WTC11 (cell line): ENCODE data around the gene MAN1B1. TPM values are rescaled to one million over a fixed set of nuclear protein-coding genes. Genes with fewer than 3 reads are reported as not detected.
"Not testable (repeated sequence)": the region's sequence is repeated elsewhere in the genome, so short reads cannot be mapped to it uniquely, and the experiment has no call there.

Experiments used
- ATAC-seq: fragments of 200-7000 bp; cut with Tn5 transposase; 2 replicates; pipeline ENCODE4 v1.10.0; 2021; ENCODE audit warnings: mild to moderate bottlenecking, moderate library complexity
- CTCF ChIA-PET: fragments of 300-600 bp; sonication (Branson Sonifier 250); formaldehyde crosslinking; loops from one replicate; lab custom pipeline; 2021; ENCODE audit warnings: antibody characterized with exemption; lab: Charles Lee
- POLR2A ChIA-PET: fragments of 350-600 bp; sonication (Branson Sonifier 250); formaldehyde crosslinking; loops from one replicate; lab custom pipeline; 2021; ENCODE audit warnings: antibody characterized with exemption; lab: Charles Lee
- DNase-seq: peaks from one replicate; pipeline ENCODE4 v3.0.0; 2021; ENCODE audit warnings: low spot score
- H3K27ac Mint-ChIP-seq: 2 replicates; pipeline ENCODE4 v1.8.0; 2021; ENCODE audit warnings: mixed read lengths
- H3K27me3 Mint-ChIP-seq: 2 replicates; pipeline ENCODE4 v1.8.0; 2021; ENCODE audit warnings: low read depth, mild to moderate bottlenecking, moderate library complexity, mixed read lengths
- H3K36me3 Mint-ChIP-seq: 2 replicates; pipeline ENCODE4 v1.8.0; 2021; ENCODE audit warnings: mixed read lengths
- H3K4me1 Mint-ChIP-seq: 2 replicates; pipeline ENCODE4 v1.8.0; 2022; ENCODE audit warnings: mixed read lengths
- H3K4me3 Mint-ChIP-seq: 2 replicates; pipeline ENCODE4 v1.8.0; 2021; ENCODE audit warnings: mild to moderate bottlenecking, moderate library complexity, mixed read lengths
- H3K9me3 Mint-ChIP-seq: 2 replicates; pipeline ENCODE4 v1.8.0; 2021; ENCODE audit warnings: mixed read lengths
- AFF4 ChIP-seq: sonication (generic); formaldehyde crosslinking; IDR thresholded peaks from 2 replicates; pipeline ENCODE4 v1.8.1; 2023; ENCODE audit warnings: mild to moderate bottlenecking, missing genetic modification reagents, borderline replicate concordance
- ATF2 ChIP-seq: sonication (generic); formaldehyde crosslinking; IDR thresholded peaks from 2 replicates; pipeline ENCODE4 v1.8.1; 2022; ENCODE audit warnings: low read depth, missing genetic modification reagents, borderline replicate concordance
- CREM ChIP-seq: sonication (generic); formaldehyde crosslinking; IDR thresholded peaks from 2 replicates; pipeline ENCODE4 v1.8.1; 2022; ENCODE audit warnings: mild to moderate bottlenecking, missing genetic modification reagents, moderate library complexity
- CTCF ChIP-seq: fragments of 200-600 bp; IDR thresholded peaks from 2 replicates; pipeline ENCODE4 v1.8.0; 2022; ENCODE audit warnings: antibody characterized with exemption
- JAZF1 ChIP-seq: fragments of 250-450 bp; sonication (Bioruptor Pico); IDR thresholded peaks from 2 replicates; pipeline ENCODE4 v1.9.0; 2021; ENCODE audit warnings: moderate library complexity, mild to moderate bottlenecking, inconsistent platforms
- JUN ChIP-seq: sonication (generic); formaldehyde crosslinking; IDR thresholded peaks from 2 replicates; pipeline ENCODE4 v1.8.0; 2023; ENCODE audit warnings: mild to moderate bottlenecking, missing genetic modification reagents
- KAT7 ChIP-seq: sonication (generic); formaldehyde crosslinking; IDR thresholded peaks from 2 replicates; pipeline ENCODE4 v1.8.1; 2023; ENCODE audit warnings: missing genetic modification reagents, mild to moderate bottlenecking, borderline replicate concordance
- MAX ChIP-seq: sonication (generic); formaldehyde crosslinking; IDR thresholded peaks from 2 replicates; pipeline ENCODE4 v1.8.0; 2022; ENCODE audit warnings: mild to moderate bottlenecking, missing genetic modification reagents
- NR2C2 ChIP-seq: sonication (generic); formaldehyde crosslinking; IDR thresholded peaks from 2 replicates; pipeline ENCODE4 v1.8.0; 2022; ENCODE audit warnings: mild to moderate bottlenecking, missing genetic modification reagents
- SP1 ChIP-seq: sonication (generic); formaldehyde crosslinking; conservative IDR thresholded peaks from 2 replicates; pipeline ENCODE4 v1.8.1; 2022; ENCODE audit warnings: missing genetic modification reagents
- TP53 ChIP-seq: sonication (generic); formaldehyde crosslinking; IDR thresholded peaks from 2 replicates; pipeline ENCODE4 v1.8.1; 2023; ENCODE audit warnings: mild to moderate bottlenecking, missing genetic modification reagents
- USF2 ChIP-seq: sonication (generic); formaldehyde crosslinking; IDR thresholded peaks from 2 replicates; pipeline ENCODE4 v1.8.1; 2023; ENCODE audit warnings: mild to moderate bottlenecking, missing genetic modification reagents, moderate library complexity
- ZNF232 ChIP-seq: sonication (generic); formaldehyde crosslinking; IDR thresholded peaks from 2 replicates; pipeline ENCODE4 v1.8.0; 2022; ENCODE audit warnings: mild to moderate bottlenecking, missing genetic modification reagents
- ZNF423 ChIP-seq: fragments of 250-450 bp; sonication (Bioruptor Pico); IDR thresholded peaks from 2 replicates; pipeline ENCODE4 v2.1.2; 2022; ENCODE audit warnings: mild to moderate bottlenecking, moderate library complexity
- ZNF425 ChIP-seq: fragments of 250-450 bp; sonication (Bioruptor Pico); conservative IDR thresholded peaks from 2 replicates; pipeline ENCODE4 v1.9.0; 2021; ENCODE audit warnings: mild to moderate bottlenecking
- total RNA-seq: library from RNA; stranded (reverse); gene quantifications from 3 replicates; pipeline ENCODE4 v1.2.3, GENCODE V29; 2021

MAN1B1 gene
- total RNA-seq, 1 experiment from 2014 or later, result 57.1 TPM

- CTCF ChIA-PET, result interaction anchor here (1.0 to 2.6 kb wide), 4 partner anchors 15 to 113 kb away, joined by 4 to 14 read pairs (median 4); no protein-coding TSS in a partner anchor
- ATAC-seq (no peak), DNase-seq (no peak)
- H3K4me3 Mint-ChIP-seq, result no peak overlapping the region
- peaks cover 8% of the 10 kb centered on the region for H3K9me3 Mint-ChIP-seq
- H3K27ac Mint-ChIP-seq, result no peak overlapping the region
- POLR2A ChIA-PET, result no interaction called here
- no peaks in the 10 kb centered on the region; the same call in 1 of the 2 replicates for H3K27me3 Mint-ChIP-seq
- peaks cover 9% of the 10 kb centered on the region for H3K4me1 Mint-ChIP-seq
- H3K36me3 Mint-ChIP-seq, result no peaks in the 10 kb centered on the region
- TF ChIP-seq CREM (no peak), NR2C2 (CRISPR knock-in tag) (no peak), TP53 (CRISPR knock-in tag) (no peak)
Observed at GRCh38 chr9:137123468-137123837, 36.7 kb downstream of the MAN1B1 start.

- H3K27ac Mint-ChIP-seq, ATAC-seq, POLR2A ChIA-PET: not testable (repeated sequence)
Observed at GRCh38 chr9:137123952-137124462, 37.2 kb downstream of the MAN1B1 start.

GRCh38 chr9:137126786-137127185 is 40.0 kb downstream of the MAN1B1 start:
- Mint-ChIP-seq H3K27me3 (peaks cover 14% of the 10 kb centered on the region), H3K36me3 (no peaks in the 10 kb centered on the region), H3K9me3 (no peaks in the 10 kb centered on the region), H3K4me1 (peaks cover 14% of the 10 kb centered on the region), H3K4me3 (no peak overlapping the region), H3K27ac (peak overlapping the region; percentile 71; the same call in 1 of the 2 replicates)
- no peak for DNase-seq
- no peak for TF ChIP-seq MAX (CRISPR knock-in tag)
- no peak for TF ChIP-seq ZNF425 (CRISPR knock-in tag)
- TF ChIP-seq JAZF1 (CRISPR knock-in tag), result no peak
- TF ChIP-seq ATF2 (CRISPR knock-in tag), result no peak
- no peak for TF ChIP-seq KAT7 (CRISPR knock-in tag)
- ChIA-PET CTCF (interaction anchor here (1.0 kb wide), 1 partner anchor 23 kb away, joined by 3 read pairs; no protein-coding TSS in a partner anchor), POLR2A (interaction anchor here (0.7 kb wide), 1 partner anchor 13 kb away, joined by 4 read pairs; no protein-coding TSS in a partner anchor)
- ATAC-seq, result no peak

More at GRCh38 chr9:137123952-137124462, 37.2 kb downstream of the MAN1B1 start:
- peaks cover 14% of the 10 kb centered on the region for H3K4me1 Mint-ChIP-seq
- not testable (repeated sequence) for H3K27me3 Mint-ChIP-seq, DNase-seq, H3K9me3 Mint-ChIP-seq, H3K4me3 Mint-ChIP-seq, H3K36me3 Mint-ChIP-seq
- CTCF ChIA-PET, result interaction anchor here (0.6 to 2.6 kb wide), 3 partner anchors 51 to 113 kb away, joined by 3 to 14 read pairs (median 4); no protein-coding TSS in a partner anchor

- DNase-seq, result no peak
- 0 out of 2 replicates have a peak overlapping the region, but pooled peaks have one; percentile 60 for H3K27ac Mint-ChIP-seq
- CTCF ChIA-PET, result interaction anchor here (0.6 to 1.5 kb wide), 4 partner anchors 11 to 109 kb away, joined by 3 to 7 read pairs (median 5); no protein-coding TSS in a partner anchor
- POLR2A ChIA-PET, result no interaction called here
- H3K9me3 Mint-ChIP-seq, result no peaks in the 10 kb centered on the region
- no peak for ATAC-seq
- H3K4me1 Mint-ChIP-seq, result peaks cover 14% of the 10 kb centered on the region
- peak overlapping the region; percentile 78 for H3K4me3 Mint-ChIP-seq
- H3K27me3 Mint-ChIP-seq, result peaks cover 16% of the 10 kb centered on the region
- H3K36me3 Mint-ChIP-seq, result no peaks in the 10 kb centered on the region
- TF ChIP-seq SP1 (CRISPR knock-in tag) (no peak), CREM (no peak), AFF4 (no peak), CTCF (no peak), ZNF423 (no peak), USF2 (no peak), ZNF232 (no peak), JUN (CRISPR knock-in tag) (no peak)
Observed at GRCh38 chr9:137127301-137128157, 40.7 kb downstream of the MAN1B1 start.
